Measurements from ENCODE around the gene DAGLB.

DNA sequence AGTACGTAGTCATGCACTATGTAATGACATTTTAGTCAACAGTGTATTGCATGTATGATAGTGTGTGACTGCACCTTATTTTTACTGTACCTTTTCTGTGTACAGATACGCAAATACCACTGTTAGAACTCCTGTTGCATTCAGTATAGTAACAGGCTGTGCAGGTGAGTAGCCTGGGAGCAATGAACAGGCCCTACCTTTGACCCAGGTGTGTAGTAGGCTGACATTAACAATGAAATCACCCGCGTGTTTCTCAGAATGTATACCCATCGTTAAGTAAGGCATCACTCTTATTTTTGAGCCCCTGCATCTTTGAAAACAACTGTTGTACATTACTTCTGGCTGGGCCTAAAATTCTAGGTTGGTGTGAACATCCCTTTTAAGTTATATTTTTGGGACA lies 41.6 kb downstream of the DAGLB start:
- TF ChIP-seq, protein P1, sequence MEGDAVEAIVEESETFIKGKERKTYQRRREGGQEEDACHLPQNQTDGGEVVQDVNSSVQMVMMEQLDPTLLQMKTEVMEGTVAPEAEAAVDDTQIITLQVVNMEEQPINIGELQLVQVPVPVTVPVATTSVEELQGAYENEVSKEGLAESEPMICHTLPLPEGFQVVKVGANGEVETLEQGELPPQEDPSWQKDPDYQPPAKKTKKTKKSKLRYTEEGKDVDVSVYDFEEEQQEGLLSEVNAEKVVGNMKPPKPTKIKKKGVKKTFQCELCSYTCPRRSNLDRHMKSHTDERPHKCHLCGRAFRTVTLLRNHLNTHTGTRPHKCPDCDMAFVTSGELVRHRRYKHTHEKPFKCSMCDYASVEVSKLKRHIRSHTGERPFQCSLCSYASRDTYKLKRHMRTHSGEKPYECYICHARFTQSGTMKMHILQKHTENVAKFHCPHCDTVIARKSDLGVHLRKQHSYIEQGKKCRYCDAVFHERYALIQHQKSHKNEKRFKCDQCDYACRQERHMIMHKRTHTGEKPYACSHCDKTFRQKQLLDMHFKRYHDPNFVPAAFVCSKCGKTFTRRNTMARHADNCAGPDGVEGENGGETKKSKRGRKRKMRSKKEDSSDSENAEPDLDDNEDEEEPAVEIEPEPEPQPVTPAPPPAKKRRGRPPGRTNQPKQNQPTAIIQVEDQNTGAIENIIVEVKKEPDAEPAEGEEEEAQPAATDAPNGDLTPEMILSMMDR (IDR thresholded peaks at IDR 0.05): no peak
- no peak for TF ChIP-seq POLR2A (IDR thresholded peaks at IDR 0.05)

Data from testis (tissue), 2 donors.